Kidney epithelial cell (primary cell): ENCODE measurements around the gene CCDC196. TPM values are rescaled to one million over a fixed set of nuclear protein-coding genes. Genes with fewer than 3 reads are reported as not detected.

Source experiments
- DNase-seq: peaks from one replicate; pipeline ENCODE4 v3.0.0-alpha.2; 2010; ENCODE audit warnings: low read depth
- H3K27me3 ChIP-seq: 2 replicates; pipeline ENCODE4 v1.6.0; 2011; ENCODE audit warnings: low read length; ENCODE audit not compliant: control insufficient read depth, insufficient read depth
- H3K36me3 ChIP-seq: 2 replicates; pipeline ENCODE4 v1.5.1; 2011; ENCODE audit warnings: low read length; ENCODE audit not compliant: control insufficient read depth, insufficient read depth
- H3K4me3 ChIP-seq: 2 replicates; pipeline ENCODE4 v1.5.1; 2011; ENCODE audit warnings: low read depth, mild to moderate bottlenecking, control low read depth, low read length
- total RNA-seq: library from RNA; depleted of rRNA; stranded (reverse); fragments of >200 nt; gene quantifications from 2 replicates; pipeline ENCODE4 v1.2.3, GENCODE V29; 2015
- TF ChIP-seq, protein P1 (sequence below): IDR thresholded peaks from 2 replicates; pipeline ENCODE4 v1.5.1; 2011; ENCODE audit warnings: mild to moderate bottlenecking, moderate library complexity, low read length, control low read depth, inconsistent platforms; ENCODE audit not compliant: insufficient read depth, poor library complexity, severe bottlenecking

Gene CCDC196, protein sequence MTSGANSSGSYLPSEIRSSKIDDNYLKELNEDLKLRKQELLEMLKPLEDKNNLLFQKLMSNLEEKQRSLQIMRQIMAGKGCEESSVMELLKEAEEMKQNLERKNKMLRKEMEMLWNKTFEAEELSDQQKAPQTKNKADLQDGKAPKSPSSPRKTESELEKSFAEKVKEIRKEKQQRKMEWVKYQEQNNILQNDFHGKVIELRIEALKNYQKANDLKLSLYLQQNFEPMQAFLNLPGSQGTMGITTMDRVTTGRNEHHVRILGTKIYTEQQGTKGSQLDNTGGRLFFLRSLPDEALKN
- total RNA-seq: not detected in 2 replicates

DNA sequence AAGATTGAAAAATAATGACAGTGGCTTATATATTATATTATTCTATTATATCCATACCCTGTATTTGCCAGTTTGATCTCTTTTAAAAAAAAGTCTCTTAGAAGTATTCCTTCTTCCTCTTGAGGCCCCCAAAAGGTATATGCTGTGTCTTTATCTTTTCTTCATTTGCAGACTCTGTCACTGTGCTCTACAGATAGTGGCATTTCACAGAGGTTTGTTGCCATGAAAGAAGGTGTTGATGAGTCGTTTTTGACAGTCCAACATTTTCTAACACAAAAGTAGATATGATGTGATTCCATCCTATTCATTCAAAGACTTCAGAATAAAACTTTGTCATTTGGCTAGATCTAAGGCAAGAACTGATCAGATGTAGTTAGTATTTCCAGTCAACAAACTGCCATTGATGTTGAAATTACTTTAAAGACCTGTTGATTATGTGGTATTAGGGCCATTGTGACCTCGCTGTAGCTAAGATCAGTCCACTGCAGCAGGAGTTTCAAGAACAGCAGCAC is at the start of gene CCDC196:
TSS of gene CCDC196 (plus strand) at position 462 of the 512 bp plus-strand sequence. CDS start 132 bp downstream, outside the sequence.
- H3K27me3 ChIP-seq: no peaks in the 10 kb centered on the region
- no peaks in the 10 kb centered on the region for H3K36me3 ChIP-seq
- no peak within 1 kb of the TSS for H3K4me3 ChIP-seq
- TF ChIP-seq, protein P1, sequence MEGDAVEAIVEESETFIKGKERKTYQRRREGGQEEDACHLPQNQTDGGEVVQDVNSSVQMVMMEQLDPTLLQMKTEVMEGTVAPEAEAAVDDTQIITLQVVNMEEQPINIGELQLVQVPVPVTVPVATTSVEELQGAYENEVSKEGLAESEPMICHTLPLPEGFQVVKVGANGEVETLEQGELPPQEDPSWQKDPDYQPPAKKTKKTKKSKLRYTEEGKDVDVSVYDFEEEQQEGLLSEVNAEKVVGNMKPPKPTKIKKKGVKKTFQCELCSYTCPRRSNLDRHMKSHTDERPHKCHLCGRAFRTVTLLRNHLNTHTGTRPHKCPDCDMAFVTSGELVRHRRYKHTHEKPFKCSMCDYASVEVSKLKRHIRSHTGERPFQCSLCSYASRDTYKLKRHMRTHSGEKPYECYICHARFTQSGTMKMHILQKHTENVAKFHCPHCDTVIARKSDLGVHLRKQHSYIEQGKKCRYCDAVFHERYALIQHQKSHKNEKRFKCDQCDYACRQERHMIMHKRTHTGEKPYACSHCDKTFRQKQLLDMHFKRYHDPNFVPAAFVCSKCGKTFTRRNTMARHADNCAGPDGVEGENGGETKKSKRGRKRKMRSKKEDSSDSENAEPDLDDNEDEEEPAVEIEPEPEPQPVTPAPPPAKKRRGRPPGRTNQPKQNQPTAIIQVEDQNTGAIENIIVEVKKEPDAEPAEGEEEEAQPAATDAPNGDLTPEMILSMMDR: no peak
- no peak for DNase-seq

DNA sequence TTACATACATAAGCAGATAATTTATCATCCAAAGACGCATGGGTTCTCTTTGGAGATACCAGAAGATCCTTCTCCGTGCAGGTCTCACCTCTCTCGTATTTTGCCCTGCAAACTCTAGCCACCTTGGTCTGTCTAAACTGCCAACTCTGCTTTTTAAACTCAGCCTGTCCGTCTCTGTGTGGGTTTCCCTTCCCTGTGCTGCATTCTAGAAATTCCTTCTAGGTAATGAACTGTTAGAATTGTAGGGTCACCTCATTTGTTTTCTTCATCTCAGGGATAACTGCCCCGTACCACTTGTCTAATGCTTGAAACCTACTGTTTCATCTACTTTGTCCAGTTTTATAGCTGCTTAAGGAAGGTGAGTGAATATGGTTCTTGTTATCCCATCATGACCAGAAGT is 45.4 kb upstream of the CCDC196 start:
- H3K4me3 ChIP-seq: no peak overlapping the region
- no peaks in the 10 kb centered on the region for H3K27me3 ChIP-seq
- TF ChIP-seq, protein P1: no peak
- no peaks in the 10 kb centered on the region for H3K36me3 ChIP-seq
- no peak for DNase-seq

DNA sequence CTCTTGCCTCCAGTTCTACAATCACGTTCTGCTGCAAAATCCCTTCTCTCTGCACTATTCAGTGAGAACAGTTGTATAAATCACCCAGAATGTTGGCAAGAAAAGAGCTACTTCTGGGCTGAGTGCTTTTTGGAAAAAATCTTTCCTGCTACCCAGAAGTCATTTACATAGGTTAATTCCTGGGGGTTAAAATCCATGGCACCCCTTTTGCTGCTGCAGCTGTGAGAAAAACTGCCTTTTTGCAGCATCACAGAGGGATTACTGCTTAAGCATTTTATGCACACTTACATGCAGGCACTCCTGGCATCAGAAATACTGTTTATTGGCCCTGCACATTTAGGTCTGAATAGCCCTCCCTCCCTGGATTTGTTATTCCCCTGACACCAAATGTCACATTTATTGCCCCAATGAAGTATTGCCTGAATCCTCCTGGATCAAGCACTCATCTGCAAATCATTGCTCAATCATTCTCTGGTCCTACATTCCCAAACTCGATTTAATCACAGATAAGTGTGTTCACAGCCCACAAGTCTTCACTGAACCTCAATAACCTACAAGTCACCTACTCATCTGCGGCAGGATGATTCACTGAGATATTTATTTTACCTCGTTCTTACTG is 43.1 kb upstream of the CCDC196 start:
- TF ChIP-seq, protein P1: no peak
- no peaks in the 10 kb centered on the region for H3K27me3 ChIP-seq
- DNase-seq: peak; percentile 48
- H3K4me3 ChIP-seq: no peak overlapping the region
- H3K36me3 ChIP-seq: no peaks in the 10 kb centered on the region

DNA sequence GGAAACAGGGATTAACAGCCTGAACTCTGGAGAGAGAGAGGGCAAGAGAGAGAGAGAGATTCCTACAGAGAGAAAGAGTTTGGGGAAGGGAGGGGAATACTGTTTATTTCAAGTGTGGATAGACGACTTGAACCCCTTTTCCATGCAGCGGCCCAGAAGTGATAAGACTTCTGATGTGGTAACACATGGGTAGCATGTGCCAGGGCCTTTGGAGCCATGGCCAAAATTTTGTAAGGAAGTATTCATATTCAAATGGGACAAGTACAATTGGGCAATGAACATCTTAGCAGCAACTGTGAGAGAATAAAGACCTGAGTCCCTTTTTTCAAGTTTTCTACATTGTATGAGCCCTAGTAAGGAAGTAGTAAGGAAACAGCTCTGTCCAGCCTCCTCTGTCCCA is 42.4 kb upstream of the CCDC196 start:
- DNase-seq: no peak
- TF ChIP-seq, protein P1: no peak

DNA sequence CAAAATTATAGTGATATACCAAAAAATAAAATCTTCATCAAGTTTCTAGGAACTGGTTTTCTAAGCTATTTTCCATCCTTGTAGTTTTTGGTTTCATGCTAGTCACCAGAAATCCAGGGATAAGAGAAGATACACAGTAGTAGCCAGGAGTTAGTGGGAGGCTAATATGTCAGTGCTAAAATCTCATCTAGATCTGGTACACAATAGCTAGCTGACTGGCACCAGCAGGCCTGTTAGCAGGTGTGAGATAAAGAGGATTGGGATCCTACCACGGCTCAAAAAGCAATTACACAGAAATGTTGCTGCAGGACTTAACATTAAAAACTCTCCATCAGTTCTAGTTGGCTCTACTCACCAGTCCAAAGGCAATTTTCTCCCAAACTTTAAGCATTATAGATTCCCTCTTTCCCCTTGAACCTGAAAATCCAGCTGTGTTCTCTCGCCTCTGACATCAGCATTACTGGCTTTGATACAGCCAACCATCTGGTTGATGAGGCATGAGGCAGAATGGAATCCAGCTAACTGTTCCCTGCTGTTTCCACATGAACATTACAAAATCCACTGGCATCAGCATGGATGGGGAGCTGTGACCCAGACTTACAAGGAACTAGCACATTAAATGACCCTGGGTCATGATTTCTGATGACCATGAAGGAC is 41.8 kb upstream of the CCDC196 start:
- Histone ChIP-seq H3K27me3 (no peaks in the 10 kb centered on the region), H3K36me3 (no peaks in the 10 kb centered on the region), H3K4me3 (no peak overlapping the region)
- DNase-seq: no peak
- TF ChIP-seq, protein P1: no peak

More for the DNA sequence above, 42.4 kb upstream of the CCDC196 start:
- H3K4me3 ChIP-seq: no peak overlapping the region
- H3K27me3 ChIP-seq: no peaks in the 10 kb centered on the region
- no peaks in the 10 kb centered on the region for H3K36me3 ChIP-seq
